NCI-H1417 (cell line): ENCODE measurements around the gene RCOR1.
"Not testable (repeated sequence)": the region's sequence is repeated elsewhere in the genome, so short reads cannot be mapped to it uniquely, and the experiment has no call there.

Experiments
- DNase-seq, 3 experiments: peaks; one replicate each; lab custom pipeline; 2025; lab: John Stamatoyannopoulos, UW

Gene RCOR1

DNA sequence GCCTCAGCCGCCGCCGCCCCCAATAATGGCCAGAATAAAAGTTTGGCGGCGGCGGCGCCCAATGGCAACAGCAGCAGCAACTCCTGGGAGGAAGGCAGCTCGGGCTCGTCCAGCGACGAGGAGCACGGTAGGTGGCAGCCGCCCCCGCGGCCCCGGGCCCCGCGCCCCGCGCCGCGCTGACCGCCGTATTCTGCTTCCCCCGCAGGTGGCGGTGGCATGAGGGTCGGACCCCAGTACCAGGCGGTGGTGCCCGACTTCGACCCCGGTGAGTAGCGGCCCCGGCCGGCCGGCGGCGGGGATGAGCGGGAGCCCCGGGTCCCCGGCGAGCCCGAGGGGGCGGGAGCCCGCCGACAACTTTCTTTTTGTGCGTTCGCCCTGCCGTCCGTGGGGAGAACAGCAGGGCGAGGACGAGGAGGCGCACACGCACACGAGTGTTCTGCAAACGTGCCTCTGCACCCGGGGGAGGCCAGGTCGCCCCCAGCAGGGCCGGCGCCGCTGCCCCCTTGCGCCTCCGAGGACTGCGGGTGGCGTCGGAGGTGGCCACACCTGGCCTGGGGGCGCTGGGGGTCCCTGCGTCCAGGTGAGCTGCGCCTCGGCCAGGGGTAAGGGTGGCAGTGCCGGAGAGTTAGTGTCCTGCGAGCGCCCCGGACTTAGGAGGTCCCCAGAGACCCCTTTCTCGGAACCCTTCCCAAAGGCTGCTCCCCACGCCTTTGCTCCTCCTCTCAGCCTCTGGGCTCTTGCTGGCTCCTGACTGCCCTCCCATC lies 794 bp downstream of the RCOR1 start:
- peak; percentile 54 to 70 (median 64) for DNase-seq

DNA sequence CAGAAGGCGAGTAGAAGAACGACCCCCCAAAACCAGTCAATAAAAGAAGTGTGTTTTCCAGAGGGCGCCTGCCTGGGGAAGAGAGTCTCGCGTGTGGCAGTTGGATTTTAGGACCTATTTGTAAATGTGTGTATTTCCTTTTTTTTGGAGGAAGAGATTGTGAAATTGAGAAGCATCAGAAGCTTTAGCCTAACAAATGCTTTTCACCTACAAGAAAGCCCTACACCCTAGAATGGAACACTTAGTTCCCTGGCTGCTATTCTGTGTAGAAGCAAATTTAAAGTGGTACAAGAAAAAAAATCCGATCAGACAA lies 1.3 kb downstream of the RCOR1 start:
- DNase-seq = no peak

DNA sequence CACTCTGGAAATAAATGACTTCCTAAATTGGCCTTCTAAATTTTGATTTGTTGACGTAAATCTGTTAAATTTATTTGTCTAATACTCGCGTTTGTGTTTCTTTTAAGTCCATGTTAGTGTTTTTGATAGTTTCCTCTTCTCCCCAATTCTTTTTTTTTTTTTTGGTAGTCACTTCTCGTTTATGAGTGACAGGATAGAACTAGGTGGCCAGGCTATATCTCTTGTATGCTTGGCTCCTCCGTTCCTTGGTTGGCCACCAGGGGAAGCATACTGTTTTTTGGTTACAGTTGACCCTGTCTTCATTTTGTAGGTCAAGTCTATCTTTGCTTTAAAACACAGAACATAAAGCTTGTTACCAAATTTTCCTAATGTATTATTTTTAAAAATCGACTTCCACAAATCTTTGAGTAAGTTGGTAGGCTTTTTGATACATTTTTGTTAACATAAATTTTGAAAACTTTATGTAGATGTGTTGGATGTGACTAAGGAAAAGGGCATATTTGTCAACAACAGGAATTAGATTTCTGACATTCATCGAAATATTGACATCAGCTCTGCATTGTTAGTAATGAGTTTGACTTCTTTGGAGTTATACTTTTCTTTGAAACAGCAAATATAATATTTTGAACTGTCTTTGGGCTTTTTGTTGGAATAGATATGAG lies 2.2 kb downstream of the RCOR1 start:
- peak; percentile 50 to 75 (median 72) for DNase-seq

- DNase-seq = no peak
Measured at GRCh38 chr14:102601378-102601925, 9.0 kb downstream of the RCOR1 start.

DNA sequence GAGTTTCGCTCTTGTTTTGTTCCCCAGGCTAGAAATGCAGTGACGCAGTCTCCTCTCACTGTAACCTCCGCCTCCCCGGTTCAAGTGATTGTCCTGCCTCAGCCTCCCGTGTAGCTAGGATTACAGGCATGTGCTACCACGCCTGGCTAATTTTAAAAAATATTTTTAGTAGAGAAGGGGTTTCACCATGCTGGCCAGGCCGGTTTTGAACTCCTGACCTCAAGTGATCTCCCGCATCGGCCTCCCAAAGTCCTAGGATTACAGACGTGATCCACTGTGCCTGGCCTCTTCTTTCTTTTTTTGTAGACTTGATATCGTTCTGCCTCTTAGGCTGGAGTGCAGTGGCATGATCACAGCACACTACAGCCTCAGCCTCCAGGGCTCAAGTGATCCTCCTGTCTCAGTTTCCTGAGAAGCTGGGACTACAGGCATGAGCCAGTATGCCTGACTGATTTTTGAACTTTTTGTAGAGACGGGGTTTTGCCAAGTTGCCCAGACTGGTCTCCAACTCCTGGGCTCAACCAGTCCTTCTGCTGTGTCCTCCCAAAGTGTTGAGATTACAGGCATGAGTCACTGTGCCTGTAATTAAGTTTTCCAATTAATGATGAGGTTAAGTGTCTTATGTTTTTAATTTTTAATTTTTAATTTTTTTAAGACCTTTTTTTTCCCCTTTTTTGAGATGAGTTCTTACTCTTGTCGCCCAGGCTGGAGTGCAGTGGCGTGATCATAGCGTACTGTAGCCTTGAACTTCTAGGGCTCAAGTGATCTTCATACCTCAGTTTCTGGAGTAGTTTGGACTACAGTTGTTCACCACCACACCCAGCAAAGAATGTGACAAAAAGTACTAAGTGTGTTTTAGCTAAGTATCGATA lies 10.2 kb downstream of the RCOR1 start:
- no peak for DNase-seq

DNA sequence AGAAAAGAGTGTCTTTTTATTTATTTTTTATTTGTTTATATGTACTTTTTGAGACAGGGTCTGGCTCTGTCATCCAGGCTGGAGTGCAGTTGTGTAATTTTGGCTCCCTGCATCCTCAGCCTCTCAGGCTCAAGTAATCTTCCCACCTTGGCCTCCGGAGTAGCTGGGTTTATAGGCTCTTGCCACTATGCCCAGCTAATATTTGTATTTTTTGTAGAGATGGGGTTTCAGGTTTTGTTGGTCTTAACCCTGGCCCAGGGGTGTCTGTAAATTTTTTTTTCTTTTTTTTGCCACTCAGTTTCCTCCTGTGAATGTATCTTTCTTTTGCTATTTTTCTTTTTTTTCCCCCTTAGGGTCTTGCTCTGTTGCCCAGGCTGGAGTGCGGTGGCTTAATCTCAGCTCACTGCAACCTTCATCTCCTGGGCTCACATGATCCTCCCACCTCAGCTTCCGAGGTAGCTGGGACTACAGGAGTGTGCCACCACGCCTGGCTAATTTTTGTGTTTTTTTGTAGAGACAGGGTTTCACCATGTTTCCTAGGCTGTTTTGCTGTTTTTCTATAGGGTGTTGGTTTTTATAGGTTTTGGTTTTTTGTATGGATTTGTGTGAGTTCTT lies 11.0 kb downstream of the RCOR1 start:
- DNase-seq = no peak

DNA sequence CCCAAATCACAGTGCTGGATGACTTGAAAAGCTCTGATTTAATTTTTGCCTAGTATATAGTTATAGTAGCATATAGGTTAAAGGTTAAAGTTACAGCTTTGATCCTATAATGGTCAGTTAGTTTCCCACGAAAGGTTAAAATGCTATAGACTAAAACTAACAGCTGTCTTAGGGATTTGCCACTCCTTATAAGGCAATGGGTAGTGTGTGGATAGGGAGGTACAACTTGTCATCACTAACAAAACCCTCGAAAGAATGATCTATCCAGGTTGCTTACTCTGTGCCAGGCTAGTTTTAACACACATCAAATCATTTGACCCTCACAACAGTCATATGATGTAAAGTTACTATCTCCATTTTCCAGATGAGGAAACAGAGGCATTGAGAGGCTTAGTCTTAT lies 11.7 kb downstream of the RCOR1 start:
- DNase-seq = no peak

DNA sequence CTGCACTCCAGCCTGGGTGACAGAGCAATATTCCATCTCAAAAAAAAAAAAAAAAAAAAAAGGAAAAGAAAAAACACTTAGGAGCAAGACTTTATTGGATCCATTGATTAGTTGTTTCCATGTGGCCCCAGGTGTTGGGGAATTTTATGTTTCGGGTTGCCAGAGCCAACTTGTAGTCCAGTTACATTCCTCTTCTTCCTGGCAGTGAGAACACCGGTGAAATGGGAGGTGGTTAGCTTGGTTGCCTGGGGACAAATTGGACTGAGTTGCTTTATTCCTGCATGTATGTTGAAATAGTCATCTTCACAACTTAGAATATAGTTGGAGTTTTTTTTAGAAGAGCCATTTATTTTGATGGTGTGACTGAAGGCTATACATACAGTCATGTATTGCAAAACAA lies 12.6 kb downstream of the RCOR1 start:
- DNase-seq = no peak

DNA sequence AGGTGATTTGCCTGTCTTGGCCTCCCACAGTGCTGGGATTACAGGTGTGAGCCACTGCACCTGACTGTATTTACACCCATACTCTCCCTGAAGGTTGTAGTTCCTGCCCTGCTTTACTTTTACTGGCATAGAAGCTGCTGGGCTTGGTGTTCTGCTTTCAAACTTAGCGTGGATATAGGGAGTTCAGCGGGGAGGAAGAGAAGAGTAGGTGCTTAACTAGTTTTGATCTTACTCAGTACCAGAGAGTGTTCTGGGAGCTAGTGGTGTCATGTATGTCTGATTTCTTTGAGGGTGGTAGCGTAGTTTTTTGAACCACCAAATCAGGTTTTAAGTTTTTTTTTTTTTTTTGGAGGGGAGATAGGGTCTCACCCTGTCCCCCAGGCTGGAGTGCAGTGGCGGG lies 13.8 kb downstream of the RCOR1 start:
- DNase-seq = no peak

GRCh38 chr14:102608064-102608446 lies 15.6 kb downstream of the RCOR1 start:
- DNase-seq = no peak

- no peak for DNase-seq
Measured at GRCh38 chr14:102610968-102611811, 18.7 kb downstream of the RCOR1 start.

DNA sequence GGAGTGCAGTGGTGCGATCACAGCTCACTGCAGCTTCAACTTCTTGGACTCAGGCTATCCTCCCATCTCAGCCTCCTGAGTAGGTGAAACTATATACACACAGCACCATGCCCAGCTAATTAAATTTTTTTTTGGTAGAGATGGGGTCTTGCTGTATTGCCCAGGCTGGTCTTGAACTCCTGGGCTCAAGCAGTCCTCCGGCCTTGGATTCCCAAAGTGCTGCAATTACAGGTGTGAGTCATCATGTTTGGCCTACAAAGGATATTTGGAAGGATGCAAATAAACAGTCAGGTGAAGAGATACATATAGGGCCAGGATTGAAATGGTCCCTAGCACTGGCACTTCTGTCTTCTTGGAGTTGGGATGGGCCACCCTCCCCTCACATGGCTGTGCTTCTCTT lies 23.9 kb downstream of the RCOR1 start:
- DNase-seq = no peak

- no peak for DNase-seq
Measured at GRCh38 chr14:102616799-102617198, 24.4 kb downstream of the RCOR1 start.

DNA sequence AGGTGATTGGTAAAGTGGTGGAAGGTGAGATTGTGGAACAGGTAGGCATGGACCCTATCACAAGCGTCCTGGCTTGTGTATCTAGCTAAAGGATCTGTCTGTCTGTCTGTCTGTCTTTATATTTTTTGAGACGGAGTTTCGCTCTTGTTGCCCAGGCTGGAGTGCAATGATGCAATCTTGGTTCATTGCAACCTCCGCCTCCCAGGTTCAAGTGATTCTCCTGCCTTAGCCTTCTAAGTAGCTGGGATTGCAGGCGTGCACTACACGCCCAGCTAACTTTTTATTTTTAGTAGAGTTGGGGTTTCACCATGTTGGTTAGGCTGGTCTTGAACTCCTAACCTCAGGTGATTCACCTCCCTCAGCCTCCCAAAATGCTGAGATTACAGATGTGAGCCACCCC lies 26.6 kb downstream of the RCOR1 start:
- DNase-seq = not testable (repeated sequence)

- no peak for DNase-seq
Measured at GRCh38 chr14:102620413-102620812, 28.0 kb downstream of the RCOR1 start.

DNA sequence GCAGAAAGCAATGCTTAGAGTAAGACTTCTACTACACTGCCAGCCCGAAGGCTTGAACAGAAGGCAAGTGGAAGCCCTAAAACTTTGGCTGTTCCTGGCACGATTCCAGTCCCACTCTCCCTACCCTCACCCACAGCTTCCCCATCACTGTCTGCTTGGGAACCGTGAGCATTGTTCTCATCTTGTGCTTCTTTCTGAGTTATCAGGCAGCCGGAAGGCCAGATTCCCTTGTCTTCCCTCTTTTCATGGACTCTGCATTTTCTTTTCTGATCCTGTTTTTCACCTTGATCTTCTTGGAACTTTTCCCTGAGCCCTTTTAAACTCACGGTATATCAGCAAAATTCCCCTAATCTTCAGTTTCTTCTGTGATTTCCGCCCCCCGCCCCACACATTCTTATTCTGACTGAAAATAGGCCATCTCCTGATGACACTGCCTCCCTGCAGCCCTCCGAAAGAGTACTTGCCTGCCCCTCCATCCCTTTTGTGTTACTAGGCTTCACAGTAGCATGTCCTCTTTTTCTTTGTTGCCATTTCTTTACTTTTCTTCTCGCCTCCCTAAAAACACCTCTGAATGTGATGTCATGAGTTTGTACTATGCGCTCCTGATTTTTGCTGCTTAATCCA lies 29.9 kb downstream of the RCOR1 start:
- no peak for DNase-seq

- DNase-seq = no peak
Measured at GRCh38 chr14:102624666-102625065, 32.2 kb downstream of the RCOR1 start.

DNA sequence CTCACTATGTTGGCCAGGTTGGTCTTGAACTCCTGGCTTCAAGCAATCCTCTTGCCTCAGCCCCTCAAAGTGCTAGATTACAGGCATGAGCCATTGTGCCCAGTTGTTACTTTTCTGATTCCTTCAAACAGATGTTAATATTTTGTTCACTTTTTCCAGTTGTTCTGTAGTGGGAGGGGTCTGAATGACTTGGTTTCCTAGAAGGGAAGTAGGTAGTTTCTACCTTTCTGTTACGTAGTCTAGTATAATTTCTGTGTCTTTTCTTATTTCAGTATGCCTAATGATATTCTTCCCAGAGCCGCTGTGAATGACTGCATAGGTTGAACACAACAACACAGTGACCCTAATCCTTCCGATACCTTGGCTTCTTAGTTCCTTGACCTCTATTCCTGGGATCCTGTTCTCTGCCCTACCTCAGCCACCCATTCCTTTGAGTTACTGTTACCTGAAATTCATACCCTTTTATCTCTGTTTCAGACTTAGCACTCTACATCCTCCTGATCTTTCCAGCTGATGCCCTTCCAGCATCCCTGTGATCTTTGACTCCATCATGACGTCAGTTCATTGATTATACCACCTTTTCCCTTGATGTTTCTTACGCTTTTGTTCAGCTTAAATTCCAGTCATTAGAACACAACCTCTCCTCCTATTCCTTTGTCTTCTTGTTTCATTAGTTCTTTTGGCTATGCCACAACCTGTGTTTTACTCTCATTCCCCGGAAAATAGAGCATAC lies 33.3 kb downstream of the RCOR1 start:
- DNase-seq = no peak

DNA sequence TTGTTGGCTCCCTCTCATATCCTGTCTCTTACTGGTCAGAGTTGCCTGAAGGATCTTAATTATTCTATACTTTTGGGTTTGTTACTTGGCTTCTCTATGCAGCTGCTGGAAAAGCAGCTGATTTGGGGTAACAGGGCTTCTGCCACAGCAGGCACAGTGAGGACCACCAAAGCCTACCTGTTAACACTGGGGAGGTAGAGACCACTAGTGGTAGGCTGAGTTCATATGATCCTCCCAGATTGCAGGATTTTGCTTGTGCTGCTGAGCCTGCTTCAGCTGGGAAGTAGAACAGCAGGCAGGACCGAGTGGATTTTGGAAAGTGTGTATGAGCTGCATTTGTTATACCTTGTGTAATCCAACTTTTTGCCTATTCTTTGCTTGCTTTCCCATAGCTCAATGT lies 34.1 kb downstream of the RCOR1 start:
- no peak for DNase-seq

DNA sequence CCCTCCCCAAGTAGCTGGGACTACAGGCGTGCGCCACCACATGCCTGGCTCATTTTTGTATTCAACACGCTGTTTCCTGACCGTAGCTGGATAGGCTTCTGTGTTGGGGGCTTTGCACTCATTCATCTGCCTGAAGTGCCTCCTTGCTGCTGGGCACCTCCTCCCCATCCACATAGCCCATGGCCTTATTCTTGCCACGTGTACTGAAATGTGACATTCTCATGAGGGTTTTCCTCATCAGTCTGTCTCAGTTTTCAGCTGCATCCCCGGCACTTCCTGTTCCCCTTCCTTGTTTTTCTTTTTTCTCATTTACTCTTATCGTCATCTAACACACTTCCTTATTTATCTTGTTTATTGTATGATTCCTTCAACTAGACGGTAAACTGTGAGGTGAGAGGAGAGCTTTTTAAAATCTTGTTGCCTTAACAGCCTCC lies 36.6 kb downstream of the RCOR1 start:
- DNase-seq = no peak
